HepG2 (cell line): ENCODE data around the gene VCP. TPM values are rescaled to one million over a fixed set of nuclear protein-coding genes. Genes with fewer than 3 reads are reported as not detected.

ENCODE experiments used
- ATAC-seq: fragments of 200-7000 bp; cut with Tn5 transposase; 3 replicates; pipeline ENCODE4 v1.9.1; 2020; ENCODE audit warnings: mild to moderate bottlenecking, moderate library complexity
- BruUV-seq: library from RNA; stranded (reverse); fragments of 400-500 nt; replicated peaks from 2 replicates; lab custom pipeline; 2021; lab: Mats Ljungman, UMichigan
- CTCF ChIA-PET: fragments of 300-600 bp; formaldehyde crosslinking; extraction: SDS; loops from one replicate; lab custom pipeline; 2021; ENCODE audit warnings: low total read pairs, inconsistent platforms, low intra/inter-chr PET ratio; lab: Yijun Ruan, JAX
- POLR2A ChIA-PET: fragments of 350-600 bp; sonication (Branson Sonifier 250); formaldehyde crosslinking; loops from one replicate; lab custom pipeline; 2020; ENCODE audit warnings: antibody characterized with exemption, inconsistent platforms; lab: Yijun Ruan, JAX
- DNase-seq: peaks from one replicate; pipeline ENCODE4 v3.0.0-alpha.2; 2015; ENCODE audit warnings: low spot score
- FAIRE-seq: peaks from 3 replicates; lab custom pipeline; 2011; peaks lifted over from hg19 to GRCh38; lab: Jason Lieb, UNC
- H2AFZ ChIP-seq: one replicate; pipeline ENCODE4 v1.6.1; 2011; ENCODE audit warnings: low read length, inconsistent platforms
- H3K27ac ChIP-seq: fragments of 300-600 bp; 3 replicates; pipeline ENCODE4 v1.8.0; 2011; ENCODE audit warnings: mixed run types, mild to moderate bottlenecking, mixed read lengths, low read length, inconsistent platforms; ENCODE audit not compliant: insufficient read depth; ENCODE audit errors: extremely low read length
- H3K27me3 ChIP-seq, 2 experiments: fragments of 200-600 bp in 1 of 2; 2 replicates in 1 of 2; 3 replicates in 1 of 2; pipeline versions ENCODE4 v1.6.0 to v1.8.0; 2011; ENCODE audit warnings: low read length in 2 of 2, mild to moderate bottlenecking in 2 of 2, moderate library complexity in 2 of 2, inconsistent platforms in 1 of 2; ENCODE audit not compliant: insufficient read depth in 2 of 2, control insufficient read depth in 1 of 2
- H3K36me3 ChIP-seq, 2 experiments: fragments of 200-600 bp in 1 of 2; replicated peaks in 1 of 2; 2 replicates in 1 of 2; 3 replicates in 1 of 2; pipeline versions ENCODE4 v1.5.1 to v1.8.0; 2011; ENCODE audit warnings: low read length in 2 of 2, inconsistent platforms in 1 of 2; ENCODE audit not compliant: insufficient read depth in 2 of 2, control insufficient read depth in 1 of 2
- H3K4me1 ChIP-seq: 2 replicates; pipeline ENCODE4 v1.5.1; 2012; ENCODE audit warnings: low read length, inconsistent platforms; ENCODE audit not compliant: insufficient read depth
- H3K4me2 ChIP-seq: 2 replicates; pipeline ENCODE4 v1.6.0; 2011; ENCODE audit warnings: low read depth, low read length, inconsistent platforms
- H3K4me3 ChIP-seq, 3 experiments: fragments of 200-600 bp in 1 of 3; sonication (generic), shearing (Covaris generic) in 1 of 3; replicated peaks in 1 of 3; 2 replicates each; pipeline ENCODE4 v1.5.1; 2011 to 2016; ENCODE audit warnings: low read length in 3 of 3, inconsistent platforms in 2 of 3, low read depth in 2 of 3, mild to moderate bottlenecking in 2 of 3, control low read depth in 1 of 3, mixed read lengths in 1 of 3; ENCODE audit not compliant: insufficient read depth in 1 of 3
- H3K79me2 ChIP-seq: one replicate; pipeline ENCODE4 v1.6.1; 2011; ENCODE audit warnings: low read length, inconsistent platforms; ENCODE audit not compliant: insufficient read depth
- H3K9ac ChIP-seq: 2 replicates; pipeline ENCODE4 v1.6.0; 2011; ENCODE audit warnings: mild to moderate bottlenecking, low read depth, low read length, inconsistent platforms; ENCODE audit not compliant: insufficient read depth
- H3K9me3 ChIP-seq: 2 replicates; pipeline ENCODE4 v1.5.1; 2012; ENCODE audit warnings: mild to moderate bottlenecking, low read length
- H4K20me1 ChIP-seq: 2 replicates; pipeline ENCODE4 v1.6.0; 2011; ENCODE audit warnings: inconsistent platforms, mild to moderate bottlenecking, low read length, moderate library complexity; ENCODE audit not compliant: insufficient read depth
- ATRX ChIP-seq: sonication (generic); formaldehyde crosslinking; IDR thresholded peaks from 2 replicates; pipeline ENCODE4 v1.4.0; 2020; ENCODE audit warnings: missing genetic modification reagents, borderline replicate concordance
- BORCS8-MEF2B ChIP-seq: sonication (generic); formaldehyde crosslinking; IDR thresholded peaks from 2 replicates; pipeline ENCODE4 v1.8.0; 2022; ENCODE audit warnings: mild to moderate bottlenecking, missing genetic modification reagents
- EP300 ChIP-seq, 3 experiments: sonication (generic) in 1 of 3; formaldehyde crosslinking in 1 of 3; IDR thresholded peaks; 2 replicates each; pipeline versions ENCODE4 v1.5.1 to v1.6.1; 2011 to 2020; ENCODE audit warnings: low read depth in 2 of 3, low read length in 2 of 3, borderline replicate concordance in 1 of 3, improper control_type of control experiment in 1 of 3, mild to moderate bottlenecking in 1 of 3, missing genetic modification reagents in 1 of 3, moderate library complexity in 1 of 3
- FOXA3 ChIP-seq: IDR thresholded peaks from 2 replicates; pipeline ENCODE4 v1.6.1; 2016; ENCODE audit warnings: missing genetic modification reagents, missing compliant biosample characterization
- FOXM1 ChIP-seq: sonication (generic); formaldehyde crosslinking; IDR thresholded peaks from 2 replicates; pipeline ENCODE4 v1.5.0; 2020; ENCODE audit warnings: missing genetic modification reagents
- MEIS2 ChIP-seq: sonication (generic); formaldehyde crosslinking; IDR thresholded peaks from 2 replicates; pipeline ENCODE4 v1.9.0; 2021; ENCODE audit warnings: mild to moderate bottlenecking, missing genetic modification reagents
- PLRG1 ChIP-seq: fragments of 450-650 bp; conservative IDR thresholded peaks from 2 replicates; pipeline ENCODE4 v1.6.1; 2016
- PTBP1 ChIP-seq: fragments of 200-400 bp; formaldehyde crosslinking; IDR thresholded peaks from 2 replicates; pipeline ENCODE4 v1.6.1; 2018; ENCODE audit warnings: low read length, low read depth; ENCODE audit not compliant: poor library complexity, severe bottlenecking
- TBP ChIP-seq: sonication (generic); formaldehyde crosslinking; IDR thresholded peaks from 2 replicates; pipeline ENCODE4 v1.5.0; 2020; ENCODE audit warnings: missing genetic modification reagents
- THAP9 ChIP-seq: sonication (generic); formaldehyde crosslinking; IDR thresholded peaks from 2 replicates; pipeline ENCODE4; 2020; ENCODE audit warnings: missing genetic modification reagents, mild to moderate bottlenecking, borderline replicate concordance
- ZBTB42 ChIP-seq: sonication (generic); formaldehyde crosslinking; IDR thresholded peaks from 2 replicates; pipeline ENCODE4 v1.5.0; 2020; ENCODE audit warnings: mild to moderate bottlenecking, missing genetic modification reagents
- ZNF263 ChIP-seq: sonication (generic); formaldehyde crosslinking; IDR thresholded peaks from 2 replicates; pipeline ENCODE4 v1.4.0; 2020; ENCODE audit warnings: missing genetic modification reagents
- ZNF33A ChIP-seq: sonication (generic); formaldehyde crosslinking; IDR thresholded peaks from 2 replicates; pipeline ENCODE4 v1.5.1; 2020; ENCODE audit warnings: missing genetic modification reagents, mild to moderate bottlenecking, moderate library complexity, borderline replicate concordance
- ZNF556 ChIP-seq: sonication (generic); formaldehyde crosslinking; IDR thresholded peaks from 2 replicates; pipeline ENCODE4 v1.4.0; 2020; ENCODE audit warnings: mild to moderate bottlenecking, missing genetic modification reagents, borderline replicate concordance
- ZNF569 ChIP-seq: sonication (generic); formaldehyde crosslinking; IDR thresholded peaks from 2 replicates; pipeline ENCODE4 v1.5.0; 2020; ENCODE audit warnings: mild to moderate bottlenecking, missing genetic modification reagents, moderate library complexity, borderline replicate concordance
- WGBS: methylation state at CpG from one replicate; pipeline ENCODE4 v1.1.6; 2017; ENCODE audit warnings: low lambda C conversion rate; 5-methylcytosine and 5-hydroxymethylcytosine counted together
- in situ Hi-C: cut with HindIII; loops from 2 replicates; pipeline ENCODE4 v1.10.0; 2017; ENCODE audit warnings: low pct_unique_long_range_greater_than_20kb; ENCODE audit not compliant: extremely low pct_ligation_motif_present
- intact Hi-C: fragments of 100-400 bp; cut with micrococcal nuclease; formaldehyde crosslinking; loops from one replicate; pipeline ENCODE4 v1.10.0; 2022; ENCODE audit not compliant: unreplicated experiment
- polyA plus RNA-seq, 8 experiments: library from polyadenylated mRNA; depleted of rRNA in 3 of 8; stranded (reverse) in 7 of 8; unstranded in 1 of 8; fragments of >200 nt; fragmentation: Illumina TruSeq in 4 of 8; extraction: Trizol in 4 of 8; gene quantifications; 2 replicates each; pipeline versions ENCODE4 v1.2.1 to v1.2.3, GENCODE V29; 2011 to 2016; ENCODE audit warnings: low read depth in 4 of 8, missing spikeins in 1 of 8, mixed read lengths in 1 of 8; ENCODE audit not compliant: insufficient read depth in 1 of 8
- total RNA-seq, 5 experiments: library from RNA; depleted of rRNA; stranded (reverse); fragments of >200 nt; fragmentation: Illumina TruSeq; extraction: Trizol; gene quantifications; 2 replicates each; pipeline ENCODE4 v1.2.3, GENCODE V29; 2016; ENCODE audit warnings: low read depth in 1 of 5
- TF ChIP-seq, protein P1 (sequence below): sonication (generic); formaldehyde crosslinking; IDR thresholded peaks from 2 replicates; pipeline ENCODE4 v1.8.0; 2022; ENCODE audit warnings: mild to moderate bottlenecking, missing genetic modification reagents
- TF ChIP-seq, protein P2 (sequence below): sonication (generic); formaldehyde crosslinking; IDR thresholded peaks from 2 replicates; pipeline ENCODE4 v1.4.0; 2020; ENCODE audit warnings: missing genetic modification reagents

Gene VCP
- total and polyA plus RNA-seq, 2 of the 13 experiments (the other 11 are each of a cell fraction or from before 2014, with no cell fraction given) = 143 to 391 TPM

- FAIRE-seq = no peak
- in situ Hi-C loops = no loop called here
These were observed 17.0 kb upstream of the VCP start for GRCh38 chr9:35089434-35089833.

More at GRCh38 chr9:35089434-35089833, 17.0 kb upstream of the VCP start:
- Histone ChIP-seq H3K79me2 (no peaks in the 10 kb centered on the region), H3K27ac (no peak overlapping the region), H2AFZ (no peak overlapping the region)
- no peak for TF ChIP-seq FOXA3 (CRISPR knock-in tag)
- TF ChIP-seq ATRX = no peak
- TF ChIP-seq THAP9 (CRISPR knock-in tag) = no peak
- TF ChIP-seq ZNF556 = no peak
- no peak for TF ChIP-seq PTBP1
- no peak for TF ChIP-seq PLRG1
- no peak for TF ChIP-seq ZBTB42 (CRISPR knock-in tag)
- TF ChIP-seq MEIS2 = no peak
- TF ChIP-seq, protein P1, sequence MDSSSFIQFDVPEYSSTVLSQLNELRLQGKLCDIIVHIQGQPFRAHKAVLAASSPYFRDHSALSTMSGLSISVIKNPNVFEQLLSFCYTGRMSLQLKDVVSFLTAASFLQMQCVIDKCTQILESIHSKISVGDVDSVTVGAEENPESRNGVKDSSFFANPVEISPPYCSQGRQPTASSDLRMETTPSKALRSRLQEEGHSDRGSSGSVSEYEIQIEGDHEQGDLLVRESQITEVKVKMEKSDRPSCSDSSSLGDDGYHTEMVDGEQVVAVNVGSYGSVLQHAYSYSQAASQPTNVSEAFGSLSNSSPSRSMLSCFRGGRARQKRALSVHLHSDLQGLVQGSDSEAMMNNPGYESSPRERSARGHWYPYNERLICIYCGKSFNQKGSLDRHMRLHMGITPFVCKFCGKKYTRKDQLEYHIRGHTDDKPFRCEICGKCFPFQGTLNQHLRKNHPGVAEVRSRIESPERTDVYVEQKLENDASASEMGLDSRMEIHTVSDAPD (CRISPR knock-in tag) = no peak
- no peak for TF ChIP-seq FOXM1
- no peak for TF ChIP-seq ZNF33A
- no peak for TF ChIP-seq ZNF569 (CRISPR knock-in tag)
- no peak for TF ChIP-seq ZNF263 (CRISPR knock-in tag)
- TF ChIP-seq, protein P2, sequence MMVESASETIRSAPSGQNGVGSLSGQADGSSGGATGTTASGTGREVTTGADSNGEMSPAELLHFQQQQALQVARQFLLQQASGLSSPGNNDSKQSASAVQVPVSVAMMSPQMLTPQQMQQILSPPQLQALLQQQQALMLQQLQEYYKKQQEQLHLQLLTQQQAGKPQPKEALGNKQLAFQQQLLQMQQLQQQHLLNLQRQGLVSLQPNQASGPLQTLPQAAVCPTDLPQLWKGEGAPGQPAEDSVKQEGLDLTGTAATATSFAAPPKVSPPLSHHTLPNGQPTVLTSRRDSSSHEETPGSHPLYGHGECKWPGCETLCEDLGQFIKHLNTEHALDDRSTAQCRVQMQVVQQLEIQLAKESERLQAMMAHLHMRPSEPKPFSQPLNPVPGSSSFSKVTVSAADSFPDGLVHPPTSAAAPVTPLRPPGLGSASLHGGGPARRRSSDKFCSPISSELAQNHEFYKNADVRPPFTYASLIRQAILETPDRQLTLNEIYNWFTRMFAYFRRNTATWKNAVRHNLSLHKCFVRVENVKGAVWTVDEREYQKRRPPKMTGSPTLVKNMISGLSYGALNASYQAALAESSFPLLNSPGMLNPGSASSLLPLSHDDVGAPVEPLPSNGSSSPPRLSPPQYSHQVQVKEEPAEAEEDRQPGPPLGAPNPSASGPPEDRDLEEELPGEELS = no peak
- TF ChIP-seq EP300 (IDR thresholded peaks at IDR 0.05; ENCODE audit: low read depth in 2 of 2, low read length in 2 of 2) = no peak
- no peak for TF ChIP-seq EP300 (CRISPR knock-in tag; IDR thresholded peaks at IDR 0.05; ENCODE audit: borderline replicate concordance)
- no peak for TF ChIP-seq TBP (CRISPR knock-in tag)
- no peak for TF ChIP-seq BORCS8-MEF2B (CRISPR knock-in tag)
- TF ChIP-seq, all 625 proteins: peak for 0
- Histone ChIP-seq H3K36me3 (peaks cover 6 to 46% of the 10 kb centered on the region in 2 experiments; a peak in 4 of 5 replicates), H3K4me2 (no peak overlapping the region), H3K9me3 (no peaks in the 10 kb centered on the region), H4K20me1 (no peaks in the 10 kb centered on the region), H3K9ac (no peak overlapping the region), H3K4me3 (no peak overlapping the region), H3K4me1 (peaks cover 2% of the 10 kb centered on the region; the same call in 1 of the 2 replicates), H3K27me3 (no peaks in the 10 kb centered on the region)
- 94% methylated on average over 2 of the region's 2 CpGs for WGBS
- ATAC-seq (no peak), DNase-seq (no peak)
- intact Hi-C loops = no loop called here
- CTCF ChIA-PET = no interaction called here
- no TSS peak for BruUV-seq
- POLR2A ChIA-PET = no interaction called here
